H1 (cell line): ENCODE measurements around the gene DGKI. TPM values are rescaled to one million over a fixed set of nuclear protein-coding genes. Genes with fewer than 3 reads are reported as not detected.

Experiments
- CTCF ChIA-PET: fragments of 300-600 bp; sonication (Branson Sonifier 250); formaldehyde crosslinking; loops from one replicate; lab custom pipeline; 2021; ENCODE audit not compliant: partially characterized antibody; lab: Charles Lee
- POLR2A ChIA-PET: fragments of 300-600 bp; sonication (Branson Sonifier 250); formaldehyde crosslinking; loops from one replicate; lab custom pipeline; 2021; ENCODE audit warnings: inconsistent platforms; ENCODE audit not compliant: partially characterized antibody; lab: Charles Lee
- DNase-seq, 2 experiments: peaks; one replicate each; pipeline versions ENCODE4 v3.0.0 to v3.0.0-alpha.2; 2010 to 2022; ENCODE audit warnings: low spot score in 2 of 2, low read depth in 1 of 2, mixed read lengths in 1 of 2
- FAIRE-seq: peaks from 2 replicates; lab custom pipeline; 2011; peaks lifted over from hg19 to GRCh38; lab: Jason Lieb, UNC
- H2AFZ ChIP-seq: 2 replicates; pipeline ENCODE4 v1.8.1; 2012; ENCODE audit warnings: low read length, inconsistent platforms
- H2AK5ac ChIP-seq: 2 replicates; pipeline ENCODE4 v1.6.1; 2013; ENCODE audit warnings: low read depth, low read length
- H2BK120ac ChIP-seq: replicated peaks from 2 replicates; pipeline ENCODE3; 2013; ENCODE audit warnings: low read depth, low read length, inconsistent platforms
- H2BK12ac ChIP-seq: 2 replicates; pipeline ENCODE4 v1.6.1; 2013; ENCODE audit warnings: low read depth, low read length
- H2BK15ac ChIP-seq: 2 replicates; pipeline ENCODE4 v1.6.1; 2013; ENCODE audit warnings: low read length
- H2BK20ac ChIP-seq: 2 replicates; pipeline ENCODE4 v1.6.1; 2013; ENCODE audit warnings: low read length
- H2BK5ac ChIP-seq: 2 replicates; pipeline ENCODE4 v1.6.1; 2013; ENCODE audit warnings: low read depth, low read length
- H3K14ac ChIP-seq: 2 replicates; pipeline ENCODE4 v1.6.1; 2013; ENCODE audit warnings: inconsistent platforms; ENCODE audit not compliant: insufficient read length
- H3K18ac ChIP-seq: 2 replicates; pipeline ENCODE4 v1.6.1; 2013; ENCODE audit warnings: low read length; ENCODE audit errors: extremely low read depth
- H3K23ac ChIP-seq: 2 replicates; pipeline ENCODE4 v1.6.1; 2013; ENCODE audit warnings: inconsistent platforms; ENCODE audit not compliant: insufficient read length
- H3K23me2 ChIP-seq: 2 replicates; pipeline ENCODE4 v1.6.1; 2013; ENCODE audit warnings: low read depth, low read length
- H3K27ac ChIP-seq: 2 replicates; pipeline ENCODE4 v1.6.1; 2011; ENCODE audit warnings: low read depth, low read length, inconsistent platforms
- H3K27me3 ChIP-seq, 4 experiments: replicated peaks in 1 of 4; 1 replicate in 1 of 4; 2 replicates in 3 of 4; pipeline versions ENCODE4 v1.6.1 to v1.8.1; 2011 to 2013; ENCODE audit warnings: low read length in 3 of 4, mild to moderate bottlenecking in 3 of 4, inconsistent platforms in 2 of 4, mixed read lengths in 2 of 4, moderate library complexity in 1 of 4; ENCODE audit not compliant: control insufficient read depth in 3 of 4, insufficient read depth in 3 of 4; ENCODE audit errors: extremely low read depth in 1 of 4
- H3K36me3 ChIP-seq, 4 experiments: 2 replicates each; pipeline versions ENCODE4 v1.6.1 to v1.8.1; 2011 to 2013; ENCODE audit warnings: mild to moderate bottlenecking in 4 of 4, low read length in 3 of 4, moderate library complexity in 2 of 4, control low read depth in 1 of 4, inconsistent platforms in 1 of 4; ENCODE audit not compliant: insufficient read depth in 4 of 4, control insufficient read depth in 2 of 4
- H3K4ac ChIP-seq: replicated peaks from 2 replicates; pipeline ENCODE3; 2013; ENCODE audit warnings: low read length, low read depth, mixed read lengths, inconsistent platforms; ENCODE audit not compliant: insufficient read length
- H3K4me1 ChIP-seq, 4 experiments: replicated peaks in 1 of 4; 1 replicate in 1 of 4; 2 replicates in 3 of 4; pipeline versions ENCODE4 v1.6.1 to v1.8.1; 2011 to 2013; ENCODE audit warnings: low read length in 3 of 4, inconsistent platforms in 2 of 4, mixed read lengths in 1 of 4; ENCODE audit not compliant: insufficient read depth in 4 of 4, control insufficient read depth in 3 of 4
- H3K4me2 ChIP-seq, 2 experiments: 2 replicates each; pipeline versions ENCODE4 v1.6.1 to v1.8.1; 2011 to 2013; ENCODE audit warnings: low read depth in 2 of 2, low read length in 2 of 2, control low read depth in 1 of 2, inconsistent platforms in 1 of 2, mild to moderate bottlenecking in 1 of 2; ENCODE audit not compliant: insufficient read depth in 1 of 2
- H3K4me3 ChIP-seq, 4 experiments: fragments of 200-600, 300-600 bp in 1 of 4; sonication (generic), shearing (Covaris generic), sonication (Bioruptor Twin) in 1 of 4; 2 replicates each; pipeline versions ENCODE4 v1.5.1 to v1.8.1; 2011 to 2016; ENCODE audit warnings: low read length in 4 of 4, low read depth in 3 of 4, control low read depth in 2 of 4, inconsistent platforms in 2 of 4, mild to moderate bottlenecking in 2 of 4, mixed read lengths in 1 of 4, moderate library complexity in 1 of 4; ENCODE audit not compliant: insufficient read depth in 2 of 4; ENCODE audit errors: extremely low read depth in 1 of 4
- H3K56ac ChIP-seq: replicated peaks from 2 replicates; pipeline ENCODE3; 2013; ENCODE audit warnings: low read depth, mild to moderate bottlenecking, mixed read lengths, low read length, inconsistent platforms; ENCODE audit not compliant: insufficient read length
- H3K79me1 ChIP-seq: 2 replicates; pipeline ENCODE4 v1.6.1; 2013; ENCODE audit warnings: low read depth, low read length, control low read depth
- H3K79me2 ChIP-seq, 2 experiments: 2 replicates each; pipeline versions ENCODE4 v1.6.1 to v1.8.1; 2012 to 2013; ENCODE audit warnings: low read length in 2 of 2, mild to moderate bottlenecking in 2 of 2, inconsistent platforms in 1 of 2; ENCODE audit not compliant: insufficient read depth in 2 of 2, control insufficient read depth in 1 of 2
- H3K9ac ChIP-seq, 4 experiments: replicated peaks in 1 of 4; 1 replicate in 1 of 4; 2 replicates in 3 of 4; pipeline versions ENCODE4 v1.6.1 to v1.8.1; 2011 to 2013; ENCODE audit warnings: low read depth in 3 of 4, low read length in 3 of 4, control low read depth in 2 of 4, mild to moderate bottlenecking in 2 of 4, moderate library complexity in 2 of 4, inconsistent platforms in 1 of 4; ENCODE audit errors: extremely low read depth in 1 of 4
- H3K9me3 ChIP-seq, 2 experiments: 2 replicates each; pipeline versions ENCODE4 v1.6.1 to v1.8.1; 2012 to 2013; ENCODE audit warnings: mild to moderate bottlenecking in 2 of 2, moderate library complexity in 2 of 2, control low read depth in 1 of 2, inconsistent platforms in 1 of 2, low read depth in 1 of 2, low read length in 1 of 2, mixed read lengths in 1 of 2; ENCODE audit not compliant: insufficient read depth in 2 of 2
- H4K20me1 ChIP-seq, 2 experiments: replicated peaks in 1 of 2; 2 replicates each; pipeline versions ENCODE3 to v1.8.1; 2011 to 2013; ENCODE audit warnings: inconsistent platforms in 2 of 2, low read length in 2 of 2, mild to moderate bottlenecking in 1 of 2; ENCODE audit not compliant: insufficient read depth in 2 of 2, control insufficient read depth in 1 of 2
- H4K5ac ChIP-seq: 2 replicates; pipeline ENCODE4 v1.6.1; 2013; ENCODE audit warnings: low read length, low read depth, mixed read lengths, inconsistent platforms; ENCODE audit not compliant: insufficient read length
- H4K8ac ChIP-seq: 2 replicates; pipeline ENCODE4 v1.8.0; 2013; ENCODE audit warnings: mild to moderate bottlenecking, moderate library complexity, low read length, inconsistent platforms; ENCODE audit not compliant: insufficient read depth; ENCODE audit errors: extremely low read depth
- H4K91ac ChIP-seq: replicated peaks from 2 replicates; pipeline ENCODE3; 2013; ENCODE audit warnings: low read length, mixed read lengths, inconsistent platforms; ENCODE audit not compliant: insufficient read length
- CEBPB ChIP-seq: IDR thresholded peaks from 2 replicates; pipeline ENCODE4 v1.6.1; 2012; ENCODE audit warnings: low read depth, low read length
- CTBP2 ChIP-seq: IDR thresholded peaks from 2 replicates; pipeline ENCODE4 v1.7.0; 2011; ENCODE audit warnings: borderline replicate concordance, mild to moderate bottlenecking, moderate library complexity, mixed read lengths, low read length; ENCODE audit not compliant: insufficient read depth, insufficient read length
- EGR1 ChIP-seq: IDR thresholded peaks from 2 replicates; pipeline ENCODE4 v1.6.1; 2011; ENCODE audit warnings: low read depth, low read length, borderline replicate concordance
- EP300 ChIP-seq, 2 experiments: IDR thresholded peaks; 1 replicate in 1 of 2; 2 replicates in 1 of 2; pipeline ENCODE4 v1.6.1; 2011 to 2012; ENCODE audit warnings: low read depth in 2 of 2, low read length in 2 of 2, mild to moderate bottlenecking in 2 of 2, borderline replicate concordance in 1 of 2, inconsistent platforms in 1 of 2, moderate library complexity in 1 of 2
- KDM4A ChIP-seq: IDR thresholded peaks from one replicate; pipeline ENCODE4 v1.7.1; 2012; ENCODE audit warnings: low read depth, mild to moderate bottlenecking, moderate library complexity, low read length, inconsistent platforms; ENCODE audit not compliant: severe bottlenecking
- MAFK ChIP-seq: IDR thresholded peaks from 2 replicates; pipeline ENCODE4 v1.6.1; 2012; ENCODE audit warnings: low read depth, mild to moderate bottlenecking, improper control_type of control experiment, low read length
- SP4 ChIP-seq: IDR thresholded peaks from 2 replicates; pipeline ENCODE4 v1.6.1; 2012; ENCODE audit warnings: low read length, inconsistent platforms
- TAF7 ChIP-seq: optimal IDR thresholded peaks from 2 replicates; pipeline ENCODE3; 2011; ENCODE audit warnings: low read depth, mild to moderate bottlenecking, inconsistent platforms, low read length, moderate library complexity, borderline replicate concordance
- TCF12 ChIP-seq: IDR thresholded peaks from 2 replicates; pipeline ENCODE4 v1.6.1; 2011; ENCODE audit warnings: low read depth, mild to moderate bottlenecking, low read length
- WGBS, 2 experiments: shearing (Covaris generic) in 1 of 2; methylation state at CpG; one replicate each; pipeline versions ENCODE4 v1.1.6 to v1.1.7; 2013 to 2015; ENCODE audit warnings: low lambda C conversion rate in 2 of 2, mixed read lengths in 2 of 2, inconsistent platforms in 1 of 2, low coverage in 1 of 2, missing lambda C conversion rate in 1 of 2; ENCODE audit not compliant: insufficient replicate concordance in 2 of 2, insufficient coverage in 1 of 2, insufficient read length in 1 of 2; ENCODE audit errors: extremely low coverage in 1 of 2, missing lambda C conversion rate in 1 of 2; 5-methylcytosine and 5-hydroxymethylcytosine counted together
- polyA plus RNA-seq, 7 experiments: library from polyadenylated mRNA; depleted of rRNA in 3 of 7; stranded (reverse) in 5 of 7; unstranded in 2 of 7; fragments of >200 nt in 5 of 7; fragments of 200-250 nt in 2 of 7; gene quantifications; 1 replicate in 5 of 7; 2 replicates in 1 of 7; 4 replicates in 1 of 7; pipeline versions ENCODE4 v1.2.1 to v1.2.3, GENCODE V29; 2011 to 2013; ENCODE audit warnings: missing spikeins in 2 of 7, mixed read lengths in 2 of 7
- total RNA-seq: library from RNA; stranded (reverse); fragmentation: NEBNext Ultra II Directional; extraction: Animal tissue kit (Norgen Biotek cat#: 25700); gene quantifications from 2 replicates; pipeline ENCODE4 v1.2.1, GENCODE V29; 2021
- TF ChIP-seq, protein P1 (sequence below): IDR thresholded peaks from 2 replicates; pipeline ENCODE4 v1.6.1; 2011; ENCODE audit warnings: low read length, improper control_type of control experiment

The DGKI gene
- total and polyA plus RNA-seq, 2 of the 8 experiments (the other 6 are each of a cell fraction or from before 2014, with no cell fraction given): 0.20 to 0.71 TPM

DNA sequence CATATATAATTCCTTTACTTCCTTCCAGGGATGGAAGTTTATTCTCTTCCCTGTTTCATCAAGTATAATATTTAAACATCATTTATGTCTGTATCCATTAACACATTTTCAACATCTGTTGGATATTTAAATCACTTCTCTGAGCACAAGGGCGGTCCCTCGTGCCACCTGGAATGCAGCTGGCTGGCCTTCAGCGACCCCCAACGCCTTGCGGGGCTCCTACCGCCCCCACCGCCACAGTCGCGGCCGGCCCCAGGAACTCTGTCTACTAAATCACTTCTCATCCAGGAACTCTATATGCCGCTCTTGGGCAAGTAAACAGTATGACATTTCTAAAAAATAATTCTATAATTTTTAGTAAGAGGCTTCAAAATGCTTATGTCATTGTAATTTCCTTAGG, 282.1 kb downstream of the DGKI start:
- H3K9me3 ChIP-seq: no peaks in the 10 kb centered on the region
- H2AK5ac ChIP-seq: no peak overlapping the region
- no peaks in the 10 kb centered on the region for H3K36me3 ChIP-seq
- H4K5ac ChIP-seq: no peak overlapping the region
- no peak overlapping the region for H2BK12ac ChIP-seq
- DNase-seq (peak in 1 of 2 experiments; percentile 9), FAIRE-seq (no peak)
- no peaks in the 10 kb centered on the region for H3K79me2 ChIP-seq
- no peaks in the 10 kb centered on the region for H3K4me1 ChIP-seq
- no peak overlapping the region for H2BK120ac ChIP-seq
- no peaks in the 10 kb centered on the region for H3K27me3 ChIP-seq
- no peak overlapping the region for H3K18ac ChIP-seq
- H2BK15ac ChIP-seq: no peak overlapping the region
- H3K23me2 ChIP-seq: no peaks in the 10 kb centered on the region
- CTCF ChIA-PET: no interaction called here
- H3K4ac ChIP-seq: no peak overlapping the region
- H4K8ac ChIP-seq: no peak overlapping the region
- no peak overlapping the region for H4K91ac ChIP-seq
- H3K14ac ChIP-seq: no peak overlapping the region
- no peak overlapping the region for H2BK20ac ChIP-seq
- H3K79me1 ChIP-seq: no peaks in the 10 kb centered on the region
- no peak overlapping the region for H3K9ac ChIP-seq
- H3K4me2 ChIP-seq: no peak overlapping the region
- no peak overlapping the region for H2BK5ac ChIP-seq
- H3K56ac ChIP-seq: no peak overlapping the region
- H2AFZ ChIP-seq: no peak overlapping the region
- no peak overlapping the region for H3K23ac ChIP-seq
- H3K27ac ChIP-seq: no peak overlapping the region
- POLR2A ChIA-PET: no interaction called here
- peak overlapping the region in 1 of 4 experiments; percentile 31; a peak in 1 of 8 replicates for H3K4me3 ChIP-seq
- H4K20me1 ChIP-seq: no peaks in the 10 kb centered on the region
- WGBS, 2 experiments: 15% methylated on average over 11 of the region's 11 CpGs; no CpG with 5 or more reads in 1 of the 2 experiments
- no peak for TF ChIP-seq EP300 (IDR thresholded peaks at IDR 0.05; ENCODE audit: borderline replicate concordance in 1 of 2, low read depth in 2 of 2, low read length in 2 of 2)
- TF ChIP-seq, protein P1, sequence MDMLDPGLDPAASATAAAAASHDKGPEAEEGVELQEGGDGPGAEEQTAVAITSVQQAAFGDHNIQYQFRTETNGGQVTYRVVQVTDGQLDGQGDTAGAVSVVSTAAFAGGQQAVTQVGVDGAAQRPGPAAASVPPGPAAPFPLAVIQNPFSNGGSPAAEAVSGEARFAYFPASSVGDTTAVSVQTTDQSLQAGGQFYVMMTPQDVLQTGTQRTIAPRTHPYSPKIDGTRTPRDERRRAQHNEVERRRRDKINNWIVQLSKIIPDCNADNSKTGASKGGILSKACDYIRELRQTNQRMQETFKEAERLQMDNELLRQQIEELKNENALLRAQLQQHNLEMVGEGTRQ: no peak
- no peak for TF ChIP-seq MAFK
- no peak; the same call in 1 of the 2 replicates for TF ChIP-seq EGR1
- TF ChIP-seq CTBP2: peak; percentile 36
- TF ChIP-seq SP4: no peak
- TF ChIP-seq KDM4A: no peak
- no peak for TF ChIP-seq TAF7
- no peak for TF ChIP-seq CEBPB
- peak; percentile 82; the same call in 1 of the 2 replicates for TF ChIP-seq TCF12
